Fibroblast of lung (primary cell): ENCODE data around the gene ZFYVE28.

Experiments used
- CTCF ChIP-seq, 2 donors: IDR thresholded peaks in 1 of 2; conservative IDR thresholded peaks in 1 of 2; 1 replicate in 1 of 2; 2 replicates in 1 of 2; pipeline ENCODE4 v1.5.1; 2011 to 2012; ENCODE audit warnings: low read length in 2 of 2, control low read depth in 1 of 2, inconsistent platforms in 1 of 2, low read depth in 1 of 2, mild to moderate bottlenecking in 1 of 2
- EZH2 ChIP-seq: IDR thresholded peaks from 2 replicates; pipeline ENCODE4 v1.5.1; 2012; ENCODE audit warnings: low read length, control low read depth, mild to moderate bottlenecking; ENCODE audit errors: missing control alignments

DNA sequence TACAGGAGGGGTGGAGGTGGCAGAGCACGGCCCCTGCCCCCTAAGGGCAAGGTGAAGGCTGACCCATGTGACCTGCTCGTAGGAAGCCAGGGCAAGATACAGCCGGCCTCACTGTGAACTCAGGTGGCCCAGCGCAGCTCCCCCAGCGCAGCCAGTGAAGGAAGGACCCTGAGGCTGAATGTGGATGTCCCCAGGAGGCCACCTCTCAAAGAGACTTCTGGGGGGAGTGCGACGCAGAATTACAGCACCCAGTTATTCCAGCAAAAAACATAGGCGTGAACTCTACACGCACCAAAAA lies 52.6 kb downstream of the ZFYVE28 start:
- no peak for TF ChIP-seq CTCF (conservative IDR thresholded peaks at IDR 0.05 in 1 of 2, IDR thresholded peaks at IDR 0.05 in 1 of 2; ENCODE audit: low read depth in 1 of 2, low read length in 2 of 2)
- TF ChIP-seq EZH2: no peak
